HL-60 (cell line): Measurements from ENCODE around the gene WNT16.

Experiments used
- DNase-seq, 2 experiments: peaks; one replicate each; pipeline ENCODE4 v3.0.0-alpha.2; 2010 to 2020; ENCODE audit warnings: low read depth in 1 of 2, low spot score in 1 of 2
- H3K27ac ChIP-seq: fragments of 250-450 bp; sonication (Bioruptor Pico); replicated peaks from 2 replicates; pipeline ENCODE4 v1.5.1; 2020; ENCODE audit warnings: mild to moderate bottlenecking, moderate library complexity
- H3K27me3 ChIP-seq: fragments of 250-450 bp; sonication (Bioruptor Pico); 2 replicates; pipeline ENCODE4 v1.5.1; 2021; ENCODE audit warnings: mild to moderate bottlenecking, moderate library complexity; ENCODE audit not compliant: insufficient read depth, poor library complexity, severe bottlenecking
- H3K4me3 ChIP-seq: replicated peaks from 2 replicates; pipeline ENCODE4 v1.5.1; 2011; ENCODE audit warnings: mild to moderate bottlenecking, control low read depth, low read length; ENCODE audit not compliant: insufficient read depth
- GABPA ChIP-seq: IDR thresholded peaks from 2 replicates; pipeline ENCODE4 v1.6.1; 2012; ENCODE audit warnings: low read depth
- POLR2AphosphoS5 ChIP-seq: IDR thresholded peaks from 2 replicates; pipeline ENCODE4 v1.6.1; 2012; ENCODE audit warnings: low read depth
- SPI1 ChIP-seq: IDR thresholded peaks from 2 replicates; pipeline ENCODE4 v1.6.1; 2012; ENCODE audit warnings: low read depth, mild to moderate bottlenecking, borderline replicate concordance
- TF ChIP-seq, protein P1 (sequence below): IDR thresholded peaks from one replicate; pipeline ENCODE4 v1.5.1; 2011; ENCODE audit warnings: low read length, control low read depth, inconsistent platforms; ENCODE audit not compliant: insufficient read depth
- TF ChIP-seq, protein P2 (sequence below): IDR thresholded peaks from 2 replicates; pipeline ENCODE4 v1.6.1; 2012; ENCODE audit warnings: low read depth; ENCODE audit not compliant: insufficient replicate concordance

The WNT16 gene

DNA sequence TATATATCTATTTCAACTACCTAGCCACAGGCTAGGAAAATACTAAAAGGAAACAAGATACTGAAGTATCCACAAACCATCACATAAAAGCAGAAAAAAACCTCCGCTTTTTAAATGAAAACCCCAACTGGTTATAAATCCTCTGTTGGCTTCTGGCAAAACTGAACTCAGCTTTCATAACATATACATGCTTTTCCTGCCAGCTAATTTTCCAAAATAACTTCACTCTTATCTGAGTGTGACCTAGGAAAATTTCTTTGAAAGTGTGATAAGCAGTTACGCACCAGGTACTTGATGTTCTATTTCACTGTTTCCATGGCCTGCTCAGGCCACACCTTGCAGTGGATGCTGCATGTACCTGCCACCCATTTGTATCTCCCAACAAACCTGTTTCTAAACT, 55.5 kb downstream of the WNT16 start:
- Histone ChIP-seq H3K27ac (no peak overlapping the region), H3K4me3 (no peak overlapping the region), H3K27me3 (no peaks in the 10 kb centered on the region)
- TF ChIP-seq, protein P1, sequence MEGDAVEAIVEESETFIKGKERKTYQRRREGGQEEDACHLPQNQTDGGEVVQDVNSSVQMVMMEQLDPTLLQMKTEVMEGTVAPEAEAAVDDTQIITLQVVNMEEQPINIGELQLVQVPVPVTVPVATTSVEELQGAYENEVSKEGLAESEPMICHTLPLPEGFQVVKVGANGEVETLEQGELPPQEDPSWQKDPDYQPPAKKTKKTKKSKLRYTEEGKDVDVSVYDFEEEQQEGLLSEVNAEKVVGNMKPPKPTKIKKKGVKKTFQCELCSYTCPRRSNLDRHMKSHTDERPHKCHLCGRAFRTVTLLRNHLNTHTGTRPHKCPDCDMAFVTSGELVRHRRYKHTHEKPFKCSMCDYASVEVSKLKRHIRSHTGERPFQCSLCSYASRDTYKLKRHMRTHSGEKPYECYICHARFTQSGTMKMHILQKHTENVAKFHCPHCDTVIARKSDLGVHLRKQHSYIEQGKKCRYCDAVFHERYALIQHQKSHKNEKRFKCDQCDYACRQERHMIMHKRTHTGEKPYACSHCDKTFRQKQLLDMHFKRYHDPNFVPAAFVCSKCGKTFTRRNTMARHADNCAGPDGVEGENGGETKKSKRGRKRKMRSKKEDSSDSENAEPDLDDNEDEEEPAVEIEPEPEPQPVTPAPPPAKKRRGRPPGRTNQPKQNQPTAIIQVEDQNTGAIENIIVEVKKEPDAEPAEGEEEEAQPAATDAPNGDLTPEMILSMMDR = no peak
- TF ChIP-seq POLR2AphosphoS5 = no peak
- TF ChIP-seq SPI1 = no peak
- no peak for TF ChIP-seq GABPA
- DNase-seq = no peak

DNA sequence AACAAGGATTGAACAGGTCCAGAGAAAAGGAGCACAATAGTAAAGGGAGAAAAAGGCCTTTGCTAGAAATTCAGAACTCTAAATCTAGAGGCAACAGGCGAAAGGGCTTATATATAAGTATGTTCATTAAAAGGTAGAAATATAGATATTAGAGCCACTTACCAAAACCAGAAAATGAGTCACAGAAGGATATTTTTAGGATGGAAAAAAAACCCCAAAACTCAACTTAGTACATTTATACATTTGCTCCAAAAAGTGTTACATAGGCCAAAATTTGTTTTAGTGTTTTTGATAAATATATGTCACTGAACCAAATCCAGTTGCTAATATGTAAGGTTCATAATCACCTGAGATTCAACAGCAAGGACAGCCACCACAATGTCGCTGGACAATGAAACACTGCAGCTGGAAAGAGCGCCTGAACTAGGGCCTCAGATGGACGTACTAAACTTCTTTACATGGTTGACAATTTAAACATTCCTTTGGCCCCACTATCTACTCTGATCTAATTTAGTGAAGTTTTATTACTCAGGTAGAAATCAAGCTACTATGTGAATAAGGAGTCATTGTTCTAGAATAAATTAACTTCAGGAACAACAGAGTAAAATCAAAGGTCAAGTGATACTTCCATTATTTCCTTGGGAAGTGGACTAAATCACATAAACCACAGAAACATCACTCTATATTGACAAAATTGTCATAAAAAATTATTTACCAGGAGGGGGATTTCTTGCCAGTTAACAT, 56.4 kb downstream of the WNT16 start:
- H3K27me3 ChIP-seq = no peaks in the 10 kb centered on the region
- H3K4me3 ChIP-seq = no peak overlapping the region
- TF ChIP-seq SPI1 (no peak), GABPA (no peak), POLR2AphosphoS5 (no peak)
- TF ChIP-seq, protein P1 = no peak
- TF ChIP-seq, protein P2, sequence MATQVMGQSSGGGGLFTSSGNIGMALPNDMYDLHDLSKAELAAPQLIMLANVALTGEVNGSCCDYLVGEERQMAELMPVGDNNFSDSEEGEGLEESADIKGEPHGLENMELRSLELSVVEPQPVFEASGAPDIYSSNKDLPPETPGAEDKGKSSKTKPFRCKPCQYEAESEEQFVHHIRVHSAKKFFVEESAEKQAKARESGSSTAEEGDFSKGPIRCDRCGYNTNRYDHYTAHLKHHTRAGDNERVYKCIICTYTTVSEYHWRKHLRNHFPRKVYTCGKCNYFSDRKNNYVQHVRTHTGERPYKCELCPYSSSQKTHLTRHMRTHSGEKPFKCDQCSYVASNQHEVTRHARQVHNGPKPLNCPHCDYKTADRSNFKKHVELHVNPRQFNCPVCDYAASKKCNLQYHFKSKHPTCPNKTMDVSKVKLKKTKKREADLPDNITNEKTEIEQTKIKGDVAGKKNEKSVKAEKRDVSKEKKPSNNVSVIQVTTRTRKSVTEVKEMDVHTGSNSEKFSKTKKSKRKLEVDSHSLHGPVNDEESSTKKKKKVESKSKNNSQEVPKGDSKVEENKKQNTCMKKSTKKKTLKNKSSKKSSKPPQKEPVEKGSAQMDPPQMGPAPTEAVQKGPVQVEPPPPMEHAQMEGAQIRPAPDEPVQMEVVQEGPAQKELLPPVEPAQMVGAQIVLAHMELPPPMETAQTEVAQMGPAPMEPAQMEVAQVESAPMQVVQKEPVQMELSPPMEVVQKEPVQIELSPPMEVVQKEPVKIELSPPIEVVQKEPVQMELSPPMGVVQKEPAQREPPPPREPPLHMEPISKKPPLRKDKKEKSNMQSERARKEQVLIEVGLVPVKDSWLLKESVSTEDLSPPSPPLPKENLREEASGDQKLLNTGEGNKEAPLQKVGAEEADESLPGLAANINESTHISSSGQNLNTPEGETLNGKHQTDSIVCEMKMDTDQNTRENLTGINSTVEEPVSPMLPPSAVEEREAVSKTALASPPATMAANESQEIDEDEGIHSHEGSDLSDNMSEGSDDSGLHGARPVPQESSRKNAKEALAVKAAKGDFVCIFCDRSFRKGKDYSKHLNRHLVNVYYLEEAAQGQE = no peak
- DNase-seq = no peak
- no peak overlapping the region for H3K27ac ChIP-seq

DNA sequence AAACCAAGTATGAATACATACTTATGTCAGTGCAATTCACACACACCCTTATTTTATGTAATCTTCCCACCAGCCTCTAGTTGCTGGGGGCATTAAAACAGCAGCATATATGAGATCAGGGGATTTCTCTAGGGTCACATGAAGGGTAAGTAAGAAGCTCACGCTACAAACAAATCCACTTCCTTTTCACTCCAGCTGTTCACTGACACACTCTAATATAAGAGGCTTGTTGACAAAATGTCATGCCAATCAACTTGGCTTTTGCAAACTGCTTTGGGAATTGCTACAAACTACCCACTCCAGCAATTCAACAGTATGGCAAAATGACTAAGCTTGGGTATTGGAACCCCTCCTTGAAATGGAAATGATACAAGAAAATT, 57.0 kb downstream of the WNT16 start:
- DNase-seq = no peak
- TF ChIP-seq, protein P1 = no peak
- TF ChIP-seq POLR2AphosphoS5 = no peak
- TF ChIP-seq, protein P2 = no peak
- no peak for TF ChIP-seq SPI1
- TF ChIP-seq GABPA = no peak
- Histone ChIP-seq H3K27ac (no peak overlapping the region), H3K4me3 (no peak overlapping the region), H3K27me3 (no peaks in the 10 kb centered on the region)
